Adrenal gland (tissue), 12 donors: ENCODE results near the gene NIPBL. TPM values are rescaled to one million over a fixed set of nuclear protein-coding genes. Genes with fewer than 3 reads are reported as not detected.

Experiments
- DNase-seq, 7 donors: peaks; one replicate each; pipeline ENCODE4 v3.0.0-alpha.2; 2019 to 2020
- H3K27ac ChIP-seq, 5 donors: fragments of 200-600 bp; sonication (generic) in 4 of 5; 1 replicate in 3 of 5; 2 replicates in 2 of 5; pipeline versions ENCODE4 v1.5.1 to v1.8.0; 2016 to 2020; ENCODE audit warnings: mild to moderate bottlenecking in 1 of 5
- H3K27me3 ChIP-seq: fragments of 200-600 bp; 2 replicates; pipeline ENCODE4 v1.8.0; 2021
- H3K36me3 ChIP-seq, 2 donors: fragments of 200-600 bp; replicated peaks in 1 of 2; 1 replicate in 1 of 2; 2 replicates in 1 of 2; pipeline versions ENCODE4 v1.5.1 to v1.8.0; 2018 to 2022
- H3K4me1 ChIP-seq, 2 donors: fragments of 200-600 bp; replicated peaks in 1 of 2; 1 replicate in 1 of 2; 2 replicates in 1 of 2; pipeline versions ENCODE4 v1.5.1 to v1.8.0; 2018 to 2021
- H3K4me3 ChIP-seq, 4 donors: fragments of 200-600 bp; sonication (generic) in 3 of 4; one replicate each; pipeline ENCODE4 v1.5.1; 2016 to 2018
- H3K9me3 ChIP-seq, 3 donors: fragments of 200-600 bp; sonication (generic) in 1 of 3; replicated peaks in 1 of 3; 1 replicate in 2 of 3; 2 replicates in 1 of 3; pipeline versions ENCODE4 v1.5.1 to v1.8.0; 2016 to 2021
- CTCF ChIP-seq, 6 experiments: fragments of 450-650 bp in 4 of 6; fragments of 200-600 bp in 2 of 6; sonication (generic) in 1 of 6; IDR thresholded peaks; 1 replicate in 5 of 6; 2 replicates in 1 of 6; pipeline versions ENCODE4 v1.5.1 to v1.8.0; 2016 to 2021; ENCODE audit warnings: antibody characterized with exemption in 6 of 6, mild to moderate bottlenecking in 2 of 6, moderate library complexity in 1 of 6
- POLR2A ChIP-seq, 2 donors: fragments of 450-650 bp; IDR thresholded peaks; one replicate each; pipeline ENCODE4 v1.6.1; 2017; ENCODE audit warnings: antibody characterized with exemption in 2 of 2, mild to moderate bottlenecking in 2 of 2, moderate library complexity in 1 of 2
- WGBS, 4 donors: extraction: QIAGEN DNeasy Blood & Tissue Kit in 2 of 4; methylation state at CpG; one replicate each; pipeline versions ENCODE4 v1.1.5 to v1.1.7; 2013 to 2017; 5-methylcytosine and 5-hydroxymethylcytosine counted together
- intact Hi-C, 2 donors: fragments of 100-400 bp; cut with DNase I; formaldehyde crosslinking; loops; one replicate each; pipeline versions ENCODE4 v1.14.1 to v1.15.0; 2022 to 2023
- polyA plus RNA-seq, 3 donors: library from polyadenylated mRNA; stranded (reverse); fragments of 200-250 nt in 2 of 3; fragments of 350-450 nt in 1 of 3; fragmentation: Illumina TruSeq in 1 of 3; extraction: RNeasy Lipid Tissue Mini Kit (QIAGEN cat#74804) in 1 of 3; gene quantifications; one replicate each; pipeline ENCODE4 v1.2.3, GENCODE V29; 2013 to 2014
- total RNA-seq, 9 donors: library from RNA; depleted of rRNA in 4 of 9; stranded (reverse); fragments of >200 nt in 4 of 9; fragments of 120-200 nt in 1 of 9; fragmentation: NEBNext Ultra II Directional in 1 of 9; extraction: Animal tissue kit (Norgen Biotek cat#: 25700) in 1 of 9; gene quantifications; one replicate each; pipeline versions ENCODE4 v1.1.0 to v1.2.4, GENCODE V29; 2013 to 2023
- donor health status: healthy with polysubstance abuse.
- donor health status: Bipolar disorder and iron deficiency.
- donor health status: DM: yes; HTN: yes; CAD: no.
- donor health status: DM: no; HTN: no; CAD: no.
- donor health status: DM: no; HTN: no; CAD: no.
- donor health status: DM: yes; HTN: yes; CAD: no.

Gene NIPBL
- total and polyA plus RNA-seq, 12 donors: 15.7 to 54.5 (median 41.9) TPM

- H3K4me1 ChIP-seq: peaks cover 0 to 5% of the 10 kb centered on the region in 2 donors
- no peak overlapping the region for H3K27ac ChIP-seq
- no peaks in the 10 kb centered on the region for H3K9me3 ChIP-seq
- no peak for DNase-seq
- no peak for TF ChIP-seq POLR2A (IDR thresholded peaks at IDR 0.05)
- no peak for TF ChIP-seq CTCF (IDR thresholded peaks at IDR 0.05)
- intact Hi-C loops: no loop called here
- H3K27me3 ChIP-seq: no peaks in the 10 kb centered on the region
- no peak overlapping the region for H3K4me3 ChIP-seq
- H3K36me3 ChIP-seq: peaks cover 0 to 21% of the 10 kb centered on the region in 2 donors
- 89 to 97% (median 94%) methylated on average over 3 of the region's 3 CpGs for WGBS, 4 donors
Observed at GRCh38 chr5:37112383-37112991, 235.9 kb downstream of the NIPBL start.
